RCC 7860 (cell line): Measurements from ENCODE around the gene ARID3B.

ENCODE experiments used
- DNase-seq: peaks from one replicate; pipeline ENCODE4 v3.0.0-alpha.2; 2015; ENCODE audit warnings: low spot score
- FAIRE-seq: peaks from 2 replicates; lab custom pipeline; 2012; peaks lifted over from hg19 to GRCh38; lab: Jason Lieb, UNC

The ARID3B gene

GRCh38 chr15:74603026-74603788 is 62.2 kb downstream of the ARID3B start:
- no peak for DNase-seq
- FAIRE-seq: no peak

DNA sequence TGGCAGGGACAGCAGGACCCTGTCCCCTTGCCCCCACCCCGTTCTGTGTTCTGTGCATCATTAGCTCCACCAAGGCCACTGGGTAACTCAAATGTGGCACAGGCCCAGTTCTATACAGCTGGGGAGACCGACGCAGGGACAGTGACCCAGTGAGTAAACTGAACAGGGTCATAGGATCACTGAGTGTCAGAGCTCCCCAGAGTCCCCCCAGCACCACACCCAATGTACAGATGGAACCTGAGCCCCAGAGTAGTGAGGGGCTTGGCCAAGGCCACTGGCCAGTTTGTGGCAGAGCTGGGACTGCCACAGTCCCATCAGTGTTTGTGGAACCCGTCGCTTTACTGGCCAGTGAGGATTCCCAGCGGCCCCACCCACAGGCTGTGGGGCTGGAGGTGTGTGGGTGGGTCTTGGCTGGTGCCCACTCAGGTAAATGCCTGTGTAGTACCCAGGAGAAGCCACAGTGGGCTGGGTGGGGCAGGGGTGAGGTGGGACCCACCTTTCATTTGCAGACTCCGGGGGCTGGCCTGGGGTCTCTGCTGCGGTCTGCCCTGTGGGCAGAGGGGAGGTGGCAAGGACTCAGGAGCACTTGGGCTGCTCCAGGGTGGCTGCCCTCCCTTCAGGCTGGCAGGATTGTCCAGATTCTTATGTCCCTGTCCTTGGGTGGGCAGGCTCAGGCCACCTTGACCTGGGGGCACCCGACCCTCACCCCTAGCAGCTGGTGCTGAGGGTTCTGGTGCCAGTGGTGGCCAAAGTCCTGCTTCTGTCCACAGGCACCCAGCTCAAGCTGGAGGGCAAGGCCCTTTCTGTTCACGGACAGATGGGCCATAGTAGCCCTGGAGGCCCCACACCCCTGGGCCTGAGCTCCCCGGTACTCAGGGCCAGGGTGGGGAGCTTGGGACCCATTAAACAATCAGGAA is 63.0 kb downstream of the ARID3B start:
- DNase-seq (no peak), FAIRE-seq (no peak)

- FAIRE-seq: no peak
- no peak for DNase-seq
Observed at GRCh38 chr15:74604983-74605794, 64.2 kb downstream of the ARID3B start.

DNA sequence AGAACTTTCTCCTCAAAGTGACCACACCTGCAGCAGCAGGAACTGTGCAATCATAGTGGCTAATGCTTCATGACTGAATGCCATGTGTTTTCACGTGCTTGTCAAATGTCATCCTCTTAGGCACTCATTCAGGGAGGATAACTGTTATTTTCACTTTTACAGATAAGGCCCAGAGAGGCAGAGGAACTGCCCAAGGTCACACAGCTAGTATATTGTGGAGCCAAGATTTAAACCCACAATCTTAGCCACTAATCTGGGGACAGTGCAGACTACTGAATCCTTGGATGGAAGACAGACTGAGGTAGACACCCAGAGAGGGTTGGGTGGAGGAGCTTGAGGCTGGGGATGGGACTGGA is 64.8 kb downstream of the ARID3B start:
- FAIRE-seq (no peak), DNase-seq (no peak)

GRCh38 chr15:74608786-74609185 is 67.8 kb downstream of the ARID3B start:
- DNase-seq (no peak), FAIRE-seq (no peak)

DNA sequence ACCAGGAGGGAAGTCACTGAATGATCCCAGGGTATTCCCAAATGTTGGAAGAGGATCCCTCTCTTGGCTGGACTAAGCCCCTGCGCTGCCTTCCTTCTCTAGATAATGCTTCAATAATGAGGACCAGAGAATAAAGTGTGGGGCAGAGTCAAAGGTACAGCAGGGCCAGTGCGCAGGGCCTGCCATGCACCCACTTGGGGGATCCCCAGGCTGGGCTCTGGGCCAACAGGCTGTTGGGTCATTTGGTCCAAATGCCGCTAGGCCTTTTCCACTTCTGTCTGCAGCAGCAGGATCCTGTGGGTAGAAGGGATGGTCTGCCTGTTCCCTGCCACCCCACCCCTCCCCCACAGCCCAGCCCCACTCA is 68.9 kb downstream of the ARID3B start:
- FAIRE-seq (no peak), DNase-seq (no peak)

GRCh38 chr15:74610302-74610951 is 69.4 kb downstream of the ARID3B start:
- no peak for FAIRE-seq
- no peak for DNase-seq

DNA sequence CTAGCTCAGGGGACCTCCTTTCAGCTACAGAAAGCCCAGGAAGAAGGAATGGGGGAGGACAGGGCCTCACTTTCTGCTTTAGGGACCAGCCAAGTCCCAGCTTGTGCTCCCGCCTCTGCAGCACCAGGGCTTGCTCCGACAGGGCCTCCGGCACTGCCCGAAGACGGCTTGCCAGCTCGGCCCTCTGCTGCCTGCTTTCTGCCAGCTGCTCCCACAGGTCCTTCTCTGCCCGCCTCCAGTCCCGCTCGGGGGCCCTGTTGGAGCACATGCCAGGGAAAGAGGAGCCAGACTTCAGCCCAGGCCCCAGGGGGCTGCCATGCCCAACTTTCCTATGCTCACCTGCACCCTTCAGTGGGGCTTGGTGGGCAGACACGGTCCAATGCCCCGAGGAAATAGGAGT is 70.3 kb downstream of the ARID3B start:
- FAIRE-seq: no peak
- DNase-seq: no peak

DNA sequence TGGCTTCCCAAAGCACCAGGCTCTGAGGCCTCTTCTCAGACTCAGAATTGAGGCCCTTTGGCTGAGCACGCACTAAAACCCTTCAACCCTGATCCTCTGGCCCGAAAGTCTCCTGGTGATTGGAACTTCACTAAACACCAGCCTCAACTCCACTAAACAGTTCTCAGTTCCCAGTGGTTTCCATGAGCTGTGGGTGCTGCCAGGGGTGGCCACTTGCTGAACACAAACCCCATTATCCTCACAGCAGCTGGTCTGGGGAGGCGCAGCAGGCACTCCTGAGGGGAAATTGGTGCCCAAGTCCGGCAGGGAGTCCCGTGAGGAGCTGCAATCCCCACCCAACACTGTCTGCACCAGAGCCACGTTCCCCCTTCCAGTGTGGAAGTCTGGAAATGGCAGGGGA is 70.8 kb downstream of the ARID3B start:
- FAIRE-seq (no peak), DNase-seq (no peak)

DNA sequence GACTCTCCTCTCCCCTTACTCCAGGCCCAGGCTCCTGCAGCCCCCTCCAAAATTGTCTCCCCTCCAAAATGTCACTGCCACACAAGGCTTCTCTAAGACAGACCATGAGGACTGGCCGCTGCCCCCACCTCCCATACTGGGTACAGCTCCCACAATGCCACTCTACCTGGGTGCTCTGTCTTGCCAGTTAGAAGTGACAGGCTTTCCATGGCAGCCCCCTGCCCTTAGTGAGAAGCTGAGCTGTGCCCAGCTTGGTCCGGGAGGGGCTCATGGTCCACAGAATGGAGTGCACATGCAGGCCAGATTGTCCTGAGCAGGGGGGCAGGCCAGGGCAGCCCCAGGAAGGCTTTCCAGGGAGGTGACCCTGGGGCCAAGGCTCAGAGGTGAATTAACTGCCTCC is 71.7 kb downstream of the ARID3B start:
- FAIRE-seq (no peak), DNase-seq (no peak)

- FAIRE-seq (no peak), DNase-seq (no peak)
Observed at GRCh38 chr15:74613089-74613952, 72.3 kb downstream of the ARID3B start.

DNA sequence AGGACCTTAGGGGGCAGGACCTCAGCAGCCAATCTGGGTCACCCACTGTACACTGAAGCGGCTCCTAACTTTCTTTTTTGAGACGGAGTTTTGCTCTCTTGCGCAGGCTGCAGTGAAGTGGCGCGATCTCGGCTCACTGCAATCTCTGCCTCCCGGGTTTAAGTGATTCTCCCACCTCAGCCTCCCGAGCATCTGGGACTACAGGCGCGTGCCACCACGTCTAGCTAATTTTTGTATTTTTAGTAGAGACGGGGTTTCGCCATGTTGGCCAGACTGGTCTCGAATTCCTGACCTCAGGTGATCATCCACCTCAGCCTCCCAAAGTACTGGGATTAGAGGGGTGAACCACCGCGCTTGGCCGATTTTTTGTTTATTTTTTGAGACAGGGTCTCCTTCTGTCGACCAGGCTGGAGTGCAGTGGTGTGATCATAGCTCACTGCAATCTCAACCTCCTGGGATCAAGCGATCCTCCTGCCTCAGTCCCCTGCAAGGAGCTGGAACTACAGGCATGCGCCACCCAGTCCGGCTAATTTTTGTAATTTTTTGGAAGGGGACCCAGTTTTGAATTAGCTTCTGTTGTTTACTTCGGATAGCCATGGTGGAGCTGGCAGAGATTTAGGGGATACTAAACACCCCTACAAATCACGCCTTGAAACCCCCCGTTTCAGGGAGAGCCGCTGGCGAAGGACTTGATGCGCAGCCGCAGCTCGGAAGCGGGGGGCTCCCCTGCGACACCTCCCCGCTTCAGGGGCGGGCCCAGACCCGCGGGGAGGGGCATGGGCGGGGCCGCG is 73.1 kb downstream of the ARID3B start:
- no peak for DNase-seq
- FAIRE-seq: no peak

- FAIRE-seq: no peak
- DNase-seq: peak; percentile 49
Observed at GRCh38 chr15:74614744-74615507, 73.9 kb downstream of the ARID3B start.

GRCh38 chr15:74615508-74616365 is 74.7 kb downstream of the ARID3B start, which contains the start of gene CLK3:
Gene CLK3 (plus strand): TSS chr15:74615836. CDS start chr15:74619197, 3,361 bp downstream.
- FAIRE-seq (no peak), DNase-seq (peak; percentile 79)

GRCh38 chr15:74616366-74616939 is 75.4 kb downstream of the ARID3B start:
- DNase-seq (peak; percentile 62), FAIRE-seq (no peak)

DNA sequence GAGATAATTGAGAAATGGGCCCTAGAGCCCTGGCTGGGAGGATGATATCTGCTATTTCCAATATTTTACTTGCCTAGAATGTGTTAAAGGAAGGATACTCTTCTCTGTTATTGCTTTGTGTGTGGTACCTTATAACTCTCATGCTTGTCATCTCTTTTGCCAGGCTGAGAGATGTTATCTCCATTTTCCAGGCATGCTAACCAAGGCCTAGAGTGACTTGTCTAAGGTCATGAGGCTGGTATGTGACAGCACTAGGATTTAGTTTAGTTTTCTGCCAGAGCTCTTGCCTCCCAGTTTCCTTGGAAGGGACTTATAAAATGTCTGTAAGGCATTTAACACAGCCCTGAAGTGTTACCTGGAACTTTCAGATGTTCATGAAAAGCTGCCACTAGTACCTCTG is 76.0 kb downstream of the ARID3B start:
- DNase-seq (no peak), FAIRE-seq (no peak)
